Esophagus muscularis mucosa (tissue), 4 donors: ENCODE results near the gene AGPS. TPM values are rescaled to one million over a fixed set of nuclear protein-coding genes. Genes with fewer than 3 reads are reported as not detected.

Source experiments
- DNase-seq: peaks from one replicate; pipeline ENCODE4 v3.0.0-alpha.2; 2017; ENCODE audit errors: extremely low spot score
- H3K27ac ChIP-seq, 4 donors: fragments of 200-600 bp; sonication (generic); replicated peaks in 1 of 4; 1 replicate in 3 of 4; 2 replicates in 1 of 4; pipeline ENCODE4 v1.5.1; 2016 to 2019; ENCODE audit warnings: mild to moderate bottlenecking in 1 of 4
- H3K27me3 ChIP-seq, 4 donors: fragments of 200-600 bp; sonication (generic); one replicate each; pipeline versions ENCODE4 v1.5.1 to v1.6.0; 2016 to 2019
- H3K36me3 ChIP-seq, 4 donors: fragments of 200-600 bp; sonication (generic); one replicate each; pipeline ENCODE4 v1.5.1; 2016 to 2019
- H3K4me1 ChIP-seq, 4 donors: fragments of 200-600 bp; sonication (generic); one replicate each; pipeline ENCODE4 v1.5.1; 2016 to 2019
- H3K4me3 ChIP-seq, 4 donors: fragments of 200-600 bp; sonication (generic); 1 replicate in 2 of 4; 2 replicates in 2 of 4; pipeline ENCODE4 v1.5.1; 2016 to 2019; ENCODE audit warnings: mild to moderate bottlenecking in 4 of 4, moderate library complexity in 1 of 4
- H3K9me3 ChIP-seq, 4 donors: fragments of 200-600 bp; sonication (generic); 1 replicate in 3 of 4; 2 replicates in 1 of 4; pipeline ENCODE4 v1.5.1; 2016 to 2019
- CTCF ChIP-seq, 3 experiments: fragments of 200-600 bp in 2 of 3; fragments of 450-650 bp in 1 of 3; sonication (generic) in 2 of 3; IDR thresholded peaks; one replicate each; pipeline ENCODE4 v1.5.1; 2017 to 2019; ENCODE audit warnings: antibody characterized with exemption in 3 of 3, mild to moderate bottlenecking in 2 of 3, moderate library complexity in 1 of 3
- EP300 ChIP-seq: sonication (generic); formaldehyde crosslinking; IDR thresholded peaks from one replicate; pipeline ENCODE4 v1.6.1; 2017; ENCODE audit warnings: antibody characterized with exemption
- POLR2A ChIP-seq: fragments of 450-650 bp; IDR thresholded peaks from one replicate; pipeline ENCODE4 v1.6.1; 2017; ENCODE audit warnings: antibody characterized with exemption, moderate library complexity, mild to moderate bottlenecking, low read depth
- POLR2AphosphoS5 ChIP-seq, 2 donors: sonication (generic); formaldehyde crosslinking; IDR thresholded peaks; one replicate each; pipeline ENCODE4 v1.6.1; 2017; ENCODE audit warnings: antibody characterized with exemption in 2 of 2
- WGBS: methylation state at CpG from one replicate; pipeline ENCODE4 v1.1.5; 2018; 5-methylcytosine and 5-hydroxymethylcytosine counted together
- intact Hi-C: fragments of 100-400 bp; cut with DNase I; formaldehyde crosslinking; loops from one replicate; pipeline ENCODE4 v1.15.1; 2023
- total RNA-seq, 4 donors: library from RNA; depleted of rRNA; stranded (reverse); fragments of >200 nt; gene quantifications; one replicate each; pipeline versions ENCODE4 v1.1.0 to v1.2.1, GENCODE V29; 2016

The AGPS gene
- total RNA-seq, 4 donors from 2014 or later: 26.3 to 46.1 (median 37.0) TPM

DNA sequence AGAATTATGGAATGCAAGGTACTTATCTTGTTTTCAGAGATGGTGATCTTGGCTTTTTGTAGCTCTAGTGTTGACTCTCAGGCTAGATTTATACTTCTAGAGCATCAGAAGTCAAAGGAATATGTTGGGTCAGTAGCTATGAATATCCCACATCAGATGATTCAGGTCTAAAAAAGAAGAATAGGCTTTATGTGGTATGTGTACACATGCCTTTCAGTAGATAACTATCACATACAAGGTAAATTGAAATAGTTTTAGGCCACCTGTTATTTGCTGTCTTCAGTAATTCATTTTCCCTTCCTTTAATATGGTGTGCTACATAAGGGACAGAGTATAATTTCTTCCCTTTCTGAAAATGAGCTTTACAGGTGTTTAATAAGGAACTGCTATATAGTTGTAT, 142.4 kb downstream of the AGPS start:
- intact Hi-C loops: no loop called here
- no peak for TF ChIP-seq CTCF (IDR thresholded peaks at IDR 0.05)
- TF ChIP-seq EP300: no peak
- TF ChIP-seq POLR2AphosphoS5 (IDR thresholded peaks at IDR 0.05): no peak
- no peak for TF ChIP-seq POLR2A
- no peak for DNase-seq
- no peak overlapping the region for H3K4me3 ChIP-seq
- peaks cover 0 to 3% (median 0%) of the 10 kb centered on the region in 4 donors for H3K36me3 ChIP-seq
- no peak overlapping the region for H3K27ac ChIP-seq
- H3K4me1 ChIP-seq: no peaks in the 10 kb centered on the region
- H3K9me3 ChIP-seq: no peaks in the 10 kb centered on the region
- H3K27me3 ChIP-seq: no peaks in the 10 kb centered on the region

GRCh38 chr2:177535958-177536504, 143.5 kb downstream of the AGPS start:
- TF ChIP-seq CTCF (IDR thresholded peaks at IDR 0.05) (no peak), POLR2AphosphoS5 (IDR thresholded peaks at IDR 0.05) (no peak), EP300 (no peak), POLR2A (no peak)
- intact Hi-C loops: no loop called here
- Histone ChIP-seq H3K4me3 (no peak overlapping the region), H3K4me1 (no peaks in the 10 kb centered on the region), H3K27ac (no peak overlapping the region), H3K27me3 (no peaks in the 10 kb centered on the region), H3K9me3 (no peaks in the 10 kb centered on the region), H3K36me3 (peaks cover 0 to 3% (median 0%) of the 10 kb centered on the region in 4 donors)
- DNase-seq: no peak
- 83% methylated on average over 3 of the region's 3 CpGs for WGBS

GRCh38 chr2:177537213-177537612, 144.6 kb downstream of the AGPS start:
- H3K36me3 ChIP-seq: peaks cover 0 to 3% (median 0%) of the 10 kb centered on the region in 4 donors
- WGBS: 96% methylated on average over 1 of the region's 1 CpG
- H3K27ac ChIP-seq: no peak overlapping the region
- TF ChIP-seq EP300 (no peak), POLR2AphosphoS5 (IDR thresholded peaks at IDR 0.05) (no peak), CTCF (IDR thresholded peaks at IDR 0.05) (no peak), POLR2A (no peak)
- DNase-seq: no peak
- no peaks in the 10 kb centered on the region for H3K27me3 ChIP-seq
- no peaks in the 10 kb centered on the region for H3K9me3 ChIP-seq
- no peak overlapping the region for H3K4me3 ChIP-seq
- no peaks in the 10 kb centered on the region for H3K4me1 ChIP-seq
- intact Hi-C loops: no loop called here

DNA sequence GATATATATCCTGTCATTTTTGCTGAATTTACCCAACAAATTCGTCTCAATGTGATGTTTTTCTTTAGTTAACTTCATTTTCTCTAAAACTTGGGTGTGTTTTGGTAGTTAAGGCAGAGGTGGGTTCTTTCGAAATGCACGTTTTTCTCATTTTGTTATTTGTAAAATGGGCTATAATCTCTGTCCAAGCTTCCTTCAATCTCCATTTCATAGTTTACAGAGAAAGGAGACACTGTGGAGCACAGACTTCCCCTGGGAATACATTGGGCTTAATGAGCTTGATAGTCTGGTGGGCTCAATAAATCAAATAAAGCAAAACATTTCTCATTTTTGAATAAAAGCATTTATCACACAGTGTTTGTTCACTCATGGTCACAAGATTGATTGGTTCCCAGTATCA, 145.1 kb downstream of the AGPS start:
- DNase-seq: no peak
- Histone ChIP-seq H3K27ac (no peak overlapping the region), H3K36me3 (peaks cover 0 to 3% (median 0%) of the 10 kb centered on the region in 4 donors), H3K4me3 (no peak overlapping the region), H3K27me3 (no peaks in the 10 kb centered on the region), H3K4me1 (no peaks in the 10 kb centered on the region), H3K9me3 (no peaks in the 10 kb centered on the region)
- intact Hi-C loops: no loop called here
- WGBS: 45% methylated on average over 3 of the region's 3 CpGs
- TF ChIP-seq EP300 (no peak), POLR2A (no peak), CTCF (IDR thresholded peaks at IDR 0.05) (no peak), POLR2AphosphoS5 (IDR thresholded peaks at IDR 0.05) (no peak)

- Histone ChIP-seq H3K27me3 (no peaks in the 10 kb centered on the region), H3K4me1 (peaks cover 0 to 1% (median 0%) of the 10 kb centered on the region in 4 donors), H3K27ac (no peak overlapping the region), H3K36me3 (peaks cover 0 to 3% (median 0%) of the 10 kb centered on the region in 4 donors), H3K4me3 (no peak overlapping the region), H3K9me3 (no peaks in the 10 kb centered on the region)
- DNase-seq: no peak
- TF ChIP-seq CTCF (IDR thresholded peaks at IDR 0.05): no peak
- no peak for TF ChIP-seq POLR2AphosphoS5 (IDR thresholded peaks at IDR 0.05)
- intact Hi-C loops: no loop called here
- 63% methylated on average over 3 of the region's 3 CpGs for WGBS
Observed at GRCh38 chr2:177538323-177538722, 145.8 kb downstream of the AGPS start.
